LNCaP clone FGC (cell line): ENCODE results near the gene TM4SF18.

Experiments used
- DNase-seq: peaks from one replicate; pipeline ENCODE4 v3.0.0-alpha.2; 2011; ENCODE audit warnings: low read depth
- H3K4me3 ChIP-seq: 2 replicates; pipeline ENCODE4 v1.5.1; 2011; ENCODE audit warnings: mild to moderate bottlenecking, low read depth, low read length, control low read depth
- CTCF ChIP-seq: IDR thresholded peaks from 2 replicates; pipeline ENCODE4 v1.5.1; 2012; ENCODE audit warnings: mild to moderate bottlenecking; ENCODE audit not compliant: control insufficient read depth, insufficient read depth; ENCODE audit errors: extremely low read depth

The TM4SF18 gene

DNA sequence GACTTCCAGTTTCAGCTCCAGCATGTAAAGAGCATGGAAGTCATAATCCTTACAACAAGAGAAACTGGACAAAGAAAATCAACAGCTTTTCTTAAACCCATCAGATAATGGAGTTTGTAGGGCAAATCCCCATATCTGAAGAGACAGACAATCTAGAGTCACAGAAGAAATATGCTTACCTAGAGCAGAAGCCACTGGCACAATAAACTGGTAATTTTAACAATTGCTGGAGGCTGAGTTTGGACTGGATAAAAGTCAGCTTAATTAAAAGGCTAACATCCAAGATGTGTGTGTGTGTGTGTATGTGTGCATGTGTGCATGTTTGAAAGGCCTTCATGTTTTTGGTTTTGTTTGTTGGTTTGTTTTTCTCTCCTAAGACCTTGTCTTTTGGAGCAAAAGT lies 50.6 kb downstream of the TM4SF18 start:
- no peak for TF ChIP-seq CTCF
- no peak overlapping the region for H3K4me3 ChIP-seq
- peak; percentile 27 for DNase-seq

- no peak overlapping the region for H3K4me3 ChIP-seq
- no peak for TF ChIP-seq CTCF
- DNase-seq: no peak
These were observed 51.1 kb downstream of the TM4SF18 start for GRCh38 chr3:149282322-149282721.

GRCh38 chr3:149280671-149281349 lies 52.6 kb downstream of the TM4SF18 start:
- no peak overlapping the region for H3K4me3 ChIP-seq
- DNase-seq: peak; percentile 88
- no peak for TF ChIP-seq CTCF

GRCh38 chr3:149278911-149279310 lies 54.5 kb downstream of the TM4SF18 start:
- no peak for TF ChIP-seq CTCF
- DNase-seq: peak; percentile 79
- H3K4me3 ChIP-seq: no peak overlapping the region

DNA sequence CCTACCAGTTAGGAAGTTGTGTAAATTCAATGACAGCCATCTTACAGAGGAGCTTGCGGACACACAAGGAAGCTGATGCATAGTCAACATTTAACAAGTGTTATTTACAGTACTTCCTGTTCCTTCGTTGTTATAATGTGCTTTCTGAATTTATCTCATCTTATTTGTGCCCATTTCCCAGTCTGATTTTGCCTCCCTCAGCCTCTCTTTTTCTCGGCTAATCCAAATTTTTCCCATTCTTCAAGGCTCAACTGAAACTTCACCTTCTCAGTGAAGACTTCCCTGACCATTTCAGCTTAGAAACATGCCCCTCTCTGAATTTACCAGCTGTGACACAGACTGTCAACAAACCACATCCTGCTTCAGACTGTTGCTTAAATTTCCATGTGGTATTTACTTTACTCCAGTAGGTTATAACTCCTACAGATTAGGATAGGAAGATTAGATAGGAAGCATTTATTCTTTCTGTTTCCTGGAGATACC lies 56.1 kb downstream of the TM4SF18 start:
- no peak for TF ChIP-seq CTCF
- peak; percentile 59 for DNase-seq
- no peak overlapping the region for H3K4me3 ChIP-seq

- TF ChIP-seq CTCF: no peak
- H3K4me3 ChIP-seq: no peak overlapping the region
- no peak for DNase-seq
These were observed 56.8 kb downstream of the TM4SF18 start for GRCh38 chr3:149276619-149277018.

GRCh38 chr3:149274220-149274619 lies 59.2 kb downstream of the TM4SF18 start:
- no peak for TF ChIP-seq CTCF
- H3K4me3 ChIP-seq: no peak overlapping the region
- no peak for DNase-seq
